DND-41 (cell line): ENCODE measurements around the gene FUNDC2.

ENCODE experiments used
- ATAC-seq: fragments of 200-7000 bp; cut with Tn5 transposase; 3 replicates; pipeline ENCODE4 v1.9.1; 2021; ENCODE audit warnings: low read depth; ENCODE audit not compliant: insufficient read depth
- DNase-seq: peaks from one replicate; pipeline ENCODE4 v3.0.0-alpha.2; 2020
- H2AFZ ChIP-seq: 2 replicates; pipeline ENCODE4 v1.6.0; 2012; ENCODE audit warnings: low read depth, low read length
- H3K27ac ChIP-seq: 2 replicates; pipeline ENCODE4 v1.5.1; 2012; ENCODE audit warnings: low read length, inconsistent platforms
- H3K27me3 ChIP-seq: fragments of 200-600 bp; sonication (generic); 2 replicates; pipeline ENCODE4 v1.6.0; 2012; ENCODE audit warnings: low read length, mild to moderate bottlenecking, inconsistent platforms; ENCODE audit not compliant: insufficient read depth, poor library complexity
- H3K36me3 ChIP-seq: 2 replicates; pipeline ENCODE4 v1.5.1; 2012; ENCODE audit warnings: low read length, inconsistent platforms; ENCODE audit not compliant: insufficient read depth
- H3K4me1 ChIP-seq: 2 replicates; pipeline ENCODE4 v1.5.1; 2012; ENCODE audit warnings: mild to moderate bottlenecking, low read length; ENCODE audit not compliant: insufficient read depth
- H3K4me2 ChIP-seq: 2 replicates; pipeline ENCODE4 v1.6.0; 2012; ENCODE audit warnings: mild to moderate bottlenecking, moderate library complexity, low read length, inconsistent platforms; ENCODE audit not compliant: insufficient read depth
- H3K4me3 ChIP-seq, 2 experiments: fragments of 200-600 bp in 1 of 2; shearing (Covaris generic) in 1 of 2; 2 replicates each; pipeline ENCODE4 v1.5.1; 2012 to 2016; ENCODE audit warnings: inconsistent platforms in 2 of 2, low read length in 2 of 2, mild to moderate bottlenecking in 2 of 2, low read depth in 1 of 2, moderate library complexity in 1 of 2
- H3K79me2 ChIP-seq: 2 replicates; pipeline ENCODE4 v1.6.0; 2012; ENCODE audit warnings: low read length, inconsistent platforms; ENCODE audit not compliant: insufficient read depth
- H3K9ac ChIP-seq: 2 replicates; pipeline ENCODE4 v1.6.0; 2012; ENCODE audit warnings: low read depth, mild to moderate bottlenecking, inconsistent platforms, low read length, moderate library complexity
- H3K9me3 ChIP-seq: 2 replicates; pipeline ENCODE4 v1.5.1; 2012; ENCODE audit warnings: low read length, moderate library complexity, mild to moderate bottlenecking, inconsistent platforms; ENCODE audit not compliant: insufficient read depth, severe bottlenecking
- H4K20me1 ChIP-seq: 2 replicates; pipeline ENCODE4 v1.6.0; 2012; ENCODE audit warnings: low read length; ENCODE audit not compliant: insufficient read depth
- CTCF ChIP-seq: IDR thresholded peaks from 2 replicates; pipeline ENCODE4 v1.5.1; 2012; ENCODE audit warnings: borderline replicate concordance, low read length, moderate library complexity, mild to moderate bottlenecking; ENCODE audit not compliant: poor library complexity, severe bottlenecking; ENCODE audit errors: extremely low read depth
- EZH2 ChIP-seq: IDR thresholded peaks from 3 replicates; pipeline ENCODE4 v1.6.1; 2012; ENCODE audit warnings: borderline replicate concordance, low read depth, mild to moderate bottlenecking, moderate library complexity, low read length, inconsistent platforms; ENCODE audit not compliant: severe bottlenecking

Gene FUNDC2

GRCh38 chrX:154990496-154990895 lies 36.1 kb upstream of the FUNDC2 start:
- Histone ChIP-seq H3K4me1 (no peaks in the 10 kb centered on the region), H3K4me3 (no peak overlapping the region), H4K20me1 (no peaks in the 10 kb centered on the region), H3K79me2 (no peaks in the 10 kb centered on the region), H3K9me3 (no peaks in the 10 kb centered on the region), H3K9ac (no peak overlapping the region), H3K27me3 (no peaks in the 10 kb centered on the region), H3K27ac (no peak overlapping the region), H3K4me2 (no peak overlapping the region), H3K36me3 (no peaks in the 10 kb centered on the region), H2AFZ (no peak overlapping the region)
- DNase-seq (no peak), ATAC-seq (no peak)
- TF ChIP-seq CTCF = no peak
- no peak for TF ChIP-seq EZH2

- no peak overlapping the region for H3K4me2 ChIP-seq
- no peak for DNase-seq
- TF ChIP-seq CTCF (no peak), EZH2 (no peak)
- no peak overlapping the region for H3K27ac ChIP-seq
- H3K79me2 ChIP-seq = no peaks in the 10 kb centered on the region
- H3K4me1 ChIP-seq = no peaks in the 10 kb centered on the region
- no peaks in the 10 kb centered on the region for H3K9me3 ChIP-seq
- no peak for ATAC-seq
- no peaks in the 10 kb centered on the region for H4K20me1 ChIP-seq
- no peaks in the 10 kb centered on the region for H3K27me3 ChIP-seq
- no peak overlapping the region for H3K4me3 ChIP-seq
- no peak overlapping the region for H3K9ac ChIP-seq
- H2AFZ ChIP-seq = no peak overlapping the region
- no peaks in the 10 kb centered on the region for H3K36me3 ChIP-seq
Observed at GRCh38 chrX:154991039-154991438, 35.6 kb upstream of the FUNDC2 start.

- Histone ChIP-seq H3K9ac (no peak overlapping the region), H4K20me1 (no peaks in the 10 kb centered on the region), H3K27ac (no peak overlapping the region), H3K4me3 (no peak overlapping the region), H3K27me3 (no peaks in the 10 kb centered on the region), H3K9me3 (no peaks in the 10 kb centered on the region), H2AFZ (no peak overlapping the region), H3K4me1 (no peaks in the 10 kb centered on the region), H3K36me3 (no peaks in the 10 kb centered on the region), H3K4me2 (no peak overlapping the region), H3K79me2 (no peaks in the 10 kb centered on the region)
- TF ChIP-seq CTCF = no peak
- no peak for TF ChIP-seq EZH2
- DNase-seq = no peak
- ATAC-seq = no peak
Observed at GRCh38 chrX:154991476-154991875, 35.2 kb upstream of the FUNDC2 start.
